Adipose tissue (tissue), 3 donors: Measurements from ENCODE around the gene PRKAR1B. TPM values are rescaled to one million over a fixed set of nuclear protein-coding genes. Genes with fewer than 3 reads are reported as not detected.
"Not testable (repeated sequence)": the region's sequence is repeated elsewhere in the genome, so short reads cannot be mapped to it uniquely, and the experiment has no call there.

ENCODE experiments used
- H3K27ac ChIP-seq: one replicate; pipeline ENCODE4 v1.5.1; 2013; ENCODE audit warnings: low read depth, low read length
- WGBS, 3 donors: extraction: QIAGEN DNeasy Blood & Tissue Kit; methylation state at CpG; one replicate each; pipeline ENCODE4 v1.1.7; 2013; 5-methylcytosine and 5-hydroxymethylcytosine counted together
- polyA plus RNA-seq, 3 donors: library from polyadenylated mRNA; stranded (reverse); fragments of 200-250 nt; gene quantifications; one replicate each; pipeline ENCODE4 v1.2.3, GENCODE V29; 2013
- donor health status: healthy with polysubstance abuse.
- donor health status: Bipolar disorder and iron deficiency.
- donor health status: healthy.

The PRKAR1B gene
- polyA plus RNA-seq, 3 donors, result 4.0 to 10.2 (median 10.1) TPM

- WGBS, 3 donors, result 95 to 98% (median 98%) methylated on average over 2 of the region's 3 CpGs
- no peak overlapping the region for H3K27ac ChIP-seq
These were observed 159.7 kb downstream of the PRKAR1B start for GRCh38 chr7:567305-567883.

DNA sequence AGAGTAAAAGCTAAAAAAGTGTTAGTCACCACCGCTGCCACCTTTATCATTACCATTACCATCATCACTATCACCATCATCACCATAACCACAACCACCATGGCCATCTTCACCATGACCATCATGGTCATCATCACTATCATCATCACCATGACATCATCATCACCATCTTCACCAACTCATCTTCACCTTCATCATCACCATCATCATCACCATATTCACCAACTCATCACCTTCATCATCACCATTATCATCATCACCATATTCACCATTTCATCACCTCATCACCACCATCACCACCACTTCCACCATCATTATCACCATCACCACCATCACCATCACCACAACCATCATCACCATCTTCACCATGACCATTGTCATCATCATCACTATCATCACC lies 161.0 kb downstream of the PRKAR1B start:
- no peak overlapping the region for H3K27ac ChIP-seq
- 94 to 100% (median 100%) methylated on average over 1 of the region's 1 CpG for WGBS, 3 donors

DNA sequence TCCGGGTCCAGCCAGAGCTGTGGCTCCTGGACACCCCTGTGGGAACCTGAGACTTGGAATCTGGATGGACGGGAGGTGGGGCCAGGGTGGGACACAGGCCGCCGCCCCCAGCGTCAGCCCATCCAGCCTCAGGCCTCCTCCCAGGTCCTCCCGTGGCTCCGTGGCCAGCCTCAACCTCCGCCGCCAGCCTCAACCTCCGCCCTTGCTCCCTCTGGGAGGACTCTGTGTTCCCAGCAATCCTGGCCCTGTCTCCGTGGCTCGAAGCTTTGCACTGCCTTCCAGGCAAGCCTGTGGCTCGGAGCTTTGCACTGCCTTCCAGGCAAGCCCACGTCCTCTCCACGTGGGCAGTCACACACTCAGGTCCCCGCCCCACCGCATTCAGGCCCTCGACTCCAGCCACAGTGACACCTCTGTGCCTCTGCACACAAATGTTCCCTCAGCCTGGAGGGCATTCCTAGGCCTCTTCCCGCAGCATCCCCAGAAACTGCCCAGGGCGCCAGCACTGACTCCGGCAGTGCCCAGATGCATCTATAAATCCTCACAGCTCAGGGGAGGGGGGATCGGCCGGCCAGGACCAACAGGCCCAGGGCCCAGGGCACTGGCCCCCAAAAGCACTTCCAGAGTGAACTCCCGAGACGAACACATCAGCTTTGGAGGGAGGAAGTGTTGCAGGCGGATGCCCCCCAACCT lies 162.8 kb downstream of the PRKAR1B start:
- WGBS, 3 donors, result 77 to 89% (median 84%) methylated on average over 26 of the region's 26 CpGs
- H3K27ac ChIP-seq, result no peak overlapping the region

DNA sequence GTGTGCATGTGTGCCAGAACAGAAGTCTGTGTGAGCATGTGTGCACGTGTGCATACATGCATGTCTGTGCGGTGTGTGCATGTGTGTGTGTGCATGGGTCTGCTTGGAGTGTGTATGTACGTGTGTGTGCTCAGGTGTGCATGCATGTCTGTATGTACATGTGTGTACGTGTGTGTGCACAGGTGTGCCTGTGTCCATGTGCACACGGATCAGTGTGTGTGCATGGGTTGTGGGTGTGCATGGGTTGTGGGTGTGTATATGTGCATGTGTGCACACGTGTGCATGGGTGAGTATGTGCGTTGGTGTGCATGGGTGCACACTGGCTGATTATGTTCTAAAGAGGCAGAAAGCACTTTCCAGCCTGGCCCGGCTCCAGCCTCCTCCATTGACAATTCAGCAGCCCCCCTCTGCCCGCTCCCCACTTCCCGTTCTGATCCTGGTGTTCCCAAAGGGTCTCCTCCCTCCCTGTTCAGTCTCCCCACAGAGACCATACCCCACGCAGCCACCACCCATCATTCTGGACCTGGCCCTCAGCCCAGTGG lies 163.4 kb downstream of the PRKAR1B start:
- no peak overlapping the region for H3K27ac ChIP-seq
- 87 to 90% (median 88%) methylated on average over 10 to 11 of the region's 11 CpGs for WGBS, 3 donors

DNA sequence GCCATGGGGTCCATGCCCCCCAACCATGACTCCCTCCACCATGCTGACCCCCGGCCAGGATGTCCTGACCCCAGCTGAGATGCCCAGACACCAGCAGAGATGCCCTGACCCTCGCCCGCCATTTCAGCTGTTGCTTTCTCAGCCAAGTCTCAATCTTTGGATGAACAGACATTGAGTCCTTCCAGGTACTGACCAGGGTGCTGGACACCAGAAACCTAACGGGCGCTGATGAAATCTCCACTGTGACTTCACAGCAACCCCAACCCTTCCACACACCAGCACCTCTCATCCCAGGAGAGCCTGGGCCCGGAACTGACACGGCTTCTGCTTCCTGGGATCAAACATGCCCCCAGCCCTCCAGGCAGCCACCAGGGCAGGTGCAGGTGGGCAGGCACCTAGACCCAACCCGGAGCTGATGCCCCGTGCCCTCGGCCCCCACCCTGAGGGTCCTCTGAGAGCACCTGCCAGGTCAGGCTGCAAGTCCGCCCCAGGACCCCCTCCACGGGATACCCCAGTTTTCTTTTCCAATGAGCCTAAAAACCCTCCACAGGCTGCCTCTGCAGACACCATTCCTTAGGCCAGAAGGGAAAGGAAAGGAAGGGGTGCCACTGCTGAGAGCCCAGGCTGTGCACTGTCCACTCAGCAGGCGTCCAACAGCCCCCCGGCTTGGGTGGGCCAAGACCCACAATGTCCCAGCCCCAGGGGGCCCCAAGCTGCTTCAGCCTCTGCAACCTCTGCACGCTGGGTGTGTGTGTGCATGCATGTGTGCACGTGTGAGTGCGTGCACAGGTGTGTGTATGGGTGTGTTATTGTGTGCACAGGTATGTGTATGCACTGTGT lies 164.1 kb downstream of the PRKAR1B start:
- 93 to 95% (median 93%) methylated on average over 17 of the region's 17 CpGs for WGBS, 3 donors
- H3K27ac ChIP-seq, result no peak overlapping the region

GRCh38 chr7:562374-562675 lies 164.8 kb downstream of the PRKAR1B start:
- H3K27ac ChIP-seq, result no peak overlapping the region
- WGBS, 3 donors, result 84 to 90% (median 85%) methylated on average over 7 of the region's 7 CpGs

- WGBS, 3 donors, result 48 to 91% (median 85%) methylated on average over 42 to 44 of the region's 44 CpGs
- no peak overlapping the region for H3K27ac ChIP-seq
These were observed 165.3 kb downstream of the PRKAR1B start for GRCh38 chr7:561631-562373.

- 52 to 92% (median 89%) methylated on average over 21 of the region's 21 CpGs for WGBS, 3 donors
- H3K27ac ChIP-seq, result no peak overlapping the region
These were observed 166.0 kb downstream of the PRKAR1B start for GRCh38 chr7:560966-561630.

DNA sequence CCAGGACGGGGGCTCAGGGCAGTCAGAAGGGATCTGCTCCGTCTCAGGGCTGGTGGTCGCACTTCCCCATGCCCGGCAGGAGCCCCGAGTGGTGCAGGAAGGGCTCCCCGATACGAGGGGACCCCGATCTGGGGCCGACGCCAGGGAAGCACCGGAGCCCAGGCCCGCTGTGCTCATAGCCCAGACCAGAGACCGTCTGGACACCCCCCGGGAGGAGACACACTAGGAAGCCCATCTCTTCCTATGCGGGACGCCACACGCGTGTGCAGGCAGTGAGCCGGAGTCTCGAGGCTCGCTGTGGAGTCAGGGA lies 167.7 kb downstream of the PRKAR1B start:
- 91 to 97% (median 92%) methylated on average over 18 to 21 of the region's 21 CpGs for whole genome bisulfite sequencing, 3 donors
- no peak overlapping the region for H3K27ac ChIP-seq

DNA sequence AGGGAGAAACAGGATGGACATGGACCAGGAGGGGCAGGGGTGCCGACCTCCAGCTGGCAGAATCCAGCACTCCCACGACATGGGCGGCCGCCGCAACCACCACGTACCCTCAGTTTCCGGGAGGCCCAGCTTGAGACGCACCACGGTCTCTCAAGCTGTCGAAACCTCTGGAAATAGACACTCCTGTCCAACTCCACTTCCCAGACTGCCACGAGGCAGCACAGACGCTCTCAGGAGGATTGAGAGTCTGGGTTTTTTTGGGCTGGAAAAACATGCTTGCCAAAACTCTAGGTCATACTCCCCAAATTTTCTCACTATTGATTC lies 169.6 kb downstream of the PRKAR1B start:
- no peak overlapping the region for H3K27ac ChIP-seq
- 73 to 98% (median 87%) methylated on average over 12 of the region's 12 CpGs for WGBS, 3 donors

DNA sequence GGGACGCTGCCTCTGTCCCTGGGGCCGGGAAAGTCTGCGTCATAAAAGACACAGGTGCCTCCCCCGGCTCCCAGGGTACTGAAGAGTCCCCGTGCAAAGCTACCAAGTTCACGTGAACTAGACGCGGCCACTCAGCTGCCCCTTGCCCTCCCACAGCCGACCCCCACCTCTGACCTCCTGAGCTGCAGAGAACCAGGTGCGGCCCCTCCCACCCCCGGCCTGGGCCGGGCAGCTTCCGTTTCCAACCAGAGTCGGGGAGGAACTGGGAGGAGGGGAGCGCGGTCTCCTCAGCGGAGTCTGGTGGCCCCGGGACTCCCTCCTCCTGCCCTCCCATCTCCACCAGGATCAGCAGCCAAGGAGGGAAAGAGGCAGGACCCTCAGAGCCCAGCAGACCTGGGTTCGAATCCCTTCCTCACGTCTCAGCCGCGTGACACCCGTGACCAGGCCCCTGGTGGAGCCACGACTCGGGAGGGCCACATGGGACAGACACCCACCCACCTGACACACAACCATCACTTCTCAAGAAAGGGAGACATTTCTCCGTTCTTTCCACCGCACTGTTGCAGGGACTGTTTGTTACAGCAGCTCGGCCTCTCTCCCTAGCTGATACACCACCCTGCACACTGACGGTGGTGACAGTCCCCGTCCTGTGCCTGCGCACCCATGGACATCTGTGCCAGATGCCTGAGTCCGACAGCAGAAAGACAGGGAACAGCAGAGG lies 170.1 kb downstream of the PRKAR1B start:
- WGBS, 3 donors, result 90 to 92% (median 90%) methylated on average over 28 to 32 of the region's 32 CpGs
- H3K27ac ChIP-seq, result no peak overlapping the region

DNA sequence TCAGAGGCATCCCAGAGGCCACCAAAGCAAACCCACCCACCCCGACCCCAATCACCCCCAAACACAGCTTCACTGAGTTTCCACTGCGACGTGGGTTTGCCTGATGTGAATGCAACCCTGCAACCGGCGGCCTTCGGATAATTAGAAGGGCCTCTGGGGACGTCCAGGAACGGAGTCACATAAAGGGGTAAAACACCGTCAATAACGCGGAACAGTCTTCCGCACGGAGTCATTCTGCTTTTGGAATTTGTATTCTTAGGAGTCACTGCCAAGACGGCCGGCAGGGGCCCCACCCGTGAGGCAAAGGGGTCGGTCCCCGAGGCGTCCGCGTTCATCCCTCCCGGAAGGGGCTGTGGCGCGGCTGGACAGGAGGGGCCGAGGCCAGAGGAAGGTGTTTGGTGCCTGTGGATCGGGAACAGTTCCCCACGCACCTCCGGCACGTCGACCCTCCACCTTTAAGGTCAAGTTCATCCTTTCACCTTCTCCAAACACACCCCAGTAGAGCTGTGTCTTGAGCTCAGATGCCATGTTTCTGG lies 170.7 kb downstream of the PRKAR1B start:
- 69 to 88% (median 72%) methylated on average over 30 of the region's 30 CpGs for WGBS, 3 donors
- H3K27ac ChIP-seq, result no peak overlapping the region

DNA sequence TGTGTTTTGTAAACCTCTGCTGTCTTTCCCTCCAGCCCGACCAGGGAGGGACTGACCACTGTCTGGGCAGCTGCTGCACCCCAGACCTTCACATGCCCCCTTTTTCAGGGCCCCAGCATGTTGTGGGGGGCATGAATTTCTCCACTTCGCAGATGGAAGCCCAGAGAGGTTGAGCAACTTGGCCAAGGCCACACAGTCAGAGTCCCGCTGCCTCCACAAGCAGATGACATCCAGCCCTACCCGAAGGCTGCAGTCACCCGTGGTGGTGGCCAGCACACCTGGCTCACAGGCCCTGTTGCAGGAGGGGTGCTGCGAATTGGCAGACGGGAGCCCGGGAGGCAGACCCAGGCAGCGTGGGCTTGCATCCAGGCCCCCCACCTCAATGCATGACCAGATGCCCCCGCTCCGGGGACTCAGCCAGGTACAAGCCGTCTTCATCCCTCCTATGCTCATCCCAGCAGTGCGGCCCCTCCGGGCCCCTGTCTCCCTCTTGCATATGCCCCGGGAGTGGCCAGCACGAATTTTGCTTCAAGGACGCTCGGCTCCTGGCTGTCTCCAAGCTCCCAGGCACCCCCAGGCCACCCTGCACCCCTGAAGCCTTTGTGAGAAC lies 171.4 kb downstream of the PRKAR1B start:
- no peak overlapping the region for H3K27ac ChIP-seq
- WGBS, 3 donors, result 93 to 95% (median 95%) methylated on average over 18 of the region's 18 CpGs

GRCh38 chr7:553636-554111 lies 173.4 kb downstream of the PRKAR1B start:
- H3K27ac ChIP-seq, result no peak overlapping the region
- WGBS, 3 donors, result 58 to 90% (median 82%) methylated on average over 16 to 18 of the region's 18 CpGs

DNA sequence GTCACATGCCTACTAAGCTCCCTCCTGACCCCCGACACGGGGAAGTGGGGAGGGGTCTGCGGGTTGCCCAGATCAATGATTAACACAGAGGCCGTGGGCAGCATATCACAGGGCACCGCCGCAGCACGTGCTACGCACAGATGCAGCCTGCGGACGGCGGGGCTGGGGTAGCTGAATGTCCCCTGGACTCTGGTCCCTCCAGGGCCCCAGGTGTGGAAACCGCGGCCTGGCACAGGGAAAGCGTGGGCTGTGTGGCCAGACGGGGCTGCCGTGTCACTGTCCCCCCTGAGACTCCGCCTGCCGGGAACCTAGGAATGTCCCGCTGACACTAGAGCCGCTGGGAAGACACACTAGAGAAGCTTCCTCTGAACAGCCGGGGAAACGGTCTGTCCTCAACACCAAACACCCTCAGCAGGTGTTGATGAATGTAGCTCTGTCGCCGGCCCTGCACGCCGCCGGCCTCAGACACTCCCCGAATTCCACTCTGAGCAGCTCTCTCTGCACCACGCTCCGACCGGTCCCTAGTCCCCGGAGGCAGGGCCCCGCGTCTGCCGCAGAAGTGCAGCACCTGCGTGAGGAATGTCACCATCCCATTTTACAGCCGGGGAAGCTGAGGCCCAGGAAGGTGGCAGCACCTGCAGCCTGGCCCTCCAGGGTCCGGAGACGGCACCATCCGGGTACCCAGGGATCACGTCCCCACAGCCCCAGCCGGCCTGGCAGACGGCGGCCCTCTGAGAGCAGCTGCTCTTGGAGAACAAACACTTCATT lies 174.0 kb downstream of the PRKAR1B start:
- 32 to 84% (median 84%) methylated on average over 44 of the region's 44 CpGs for WGBS, 3 donors
- H3K27ac ChIP-seq, result no peak overlapping the region

DNA sequence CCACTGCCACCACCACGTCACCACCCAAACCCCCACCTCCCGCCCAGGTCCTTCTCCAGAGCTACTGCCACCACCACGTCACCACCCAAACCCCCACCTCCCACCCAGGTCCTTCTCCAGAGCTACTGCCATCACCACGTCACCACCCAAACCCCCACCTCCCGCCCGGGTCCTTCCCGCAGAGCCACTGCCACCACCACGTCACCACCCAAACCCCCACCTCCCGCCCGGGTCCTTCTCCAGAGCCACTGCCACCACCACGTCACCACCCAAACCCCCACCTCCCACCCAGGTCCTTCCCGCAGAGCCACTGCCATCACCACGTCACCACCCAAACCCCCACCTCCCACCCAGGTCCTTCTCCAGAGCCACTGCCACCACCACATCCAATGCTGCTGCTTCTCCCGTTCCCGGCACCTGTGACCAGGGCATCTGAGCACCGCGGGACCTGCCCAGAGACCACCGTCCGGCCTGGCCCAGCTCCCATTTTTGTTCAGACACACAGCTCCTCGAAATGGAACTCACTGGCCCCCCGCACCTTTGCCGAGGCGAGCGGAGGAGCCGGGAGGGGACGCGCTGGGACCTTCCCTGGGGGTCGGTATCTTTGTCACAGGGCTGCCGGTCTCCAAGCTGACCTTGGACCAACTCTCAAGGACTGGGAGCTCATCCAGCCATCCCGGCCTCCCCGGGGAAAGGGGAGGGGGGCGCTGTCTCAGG lies 174.8 kb downstream of the PRKAR1B start:
- H3K27ac ChIP-seq, result not testable (repeated sequence)
- WGBS, 3 donors, result 57 to 87% (median 85%) methylated on average over 30 to 32 of the region's 32 CpGs
